ENCODE results near the gene ROS1. TPM values are rescaled to one million over a fixed set of nuclear protein-coding genes. Genes with fewer than 3 reads are reported as not detected.

The ROS1 gene
- total and polyA plus RNA-seq, 4 donors, result under 0.01 TPM; not detected in 3

- H3K27me3 ChIP-seq (ENCODE audit: control insufficient read depth in 4 of 4, insufficient read depth in 4 of 4, low read length in 3 of 4), result no peaks in the 10 kb centered on the region
- no peak overlapping the region for H3K27ac ChIP-seq (ENCODE audit: low read depth in 1 of 2, low read length in 2 of 2)
- no peak overlapping the region for H3K9ac ChIP-seq (ENCODE audit: low read depth in 1 of 2, low read length in 2 of 2)
- WGBS, result 73% methylated on average over 1 of the region's 1 CpG
- H3K4me3 ChIP-seq (ENCODE audit: low read depth in 1 of 3, low read length in 3 of 3), result no peak overlapping the region
- DNase-seq (ENCODE audit: low spot score), result no peak
- H3K36me3 ChIP-seq (ENCODE audit: control insufficient read depth in 4 of 4, insufficient read depth in 3 of 4, low read depth in 1 of 4, low read length in 3 of 4), result no peaks in the 10 kb centered on the region
- H3K9me3 ChIP-seq (ENCODE audit: control insufficient read depth in 4 of 4, low read length in 3 of 4), result no peaks in the 10 kb centered on the region
- H3K4me1 ChIP-seq (ENCODE audit: control insufficient read depth in 4 of 4, insufficient read depth in 4 of 4, low read length in 3 of 4), result no peaks in the 10 kb centered on the region
- TF ChIP-seq, protein P1, sequence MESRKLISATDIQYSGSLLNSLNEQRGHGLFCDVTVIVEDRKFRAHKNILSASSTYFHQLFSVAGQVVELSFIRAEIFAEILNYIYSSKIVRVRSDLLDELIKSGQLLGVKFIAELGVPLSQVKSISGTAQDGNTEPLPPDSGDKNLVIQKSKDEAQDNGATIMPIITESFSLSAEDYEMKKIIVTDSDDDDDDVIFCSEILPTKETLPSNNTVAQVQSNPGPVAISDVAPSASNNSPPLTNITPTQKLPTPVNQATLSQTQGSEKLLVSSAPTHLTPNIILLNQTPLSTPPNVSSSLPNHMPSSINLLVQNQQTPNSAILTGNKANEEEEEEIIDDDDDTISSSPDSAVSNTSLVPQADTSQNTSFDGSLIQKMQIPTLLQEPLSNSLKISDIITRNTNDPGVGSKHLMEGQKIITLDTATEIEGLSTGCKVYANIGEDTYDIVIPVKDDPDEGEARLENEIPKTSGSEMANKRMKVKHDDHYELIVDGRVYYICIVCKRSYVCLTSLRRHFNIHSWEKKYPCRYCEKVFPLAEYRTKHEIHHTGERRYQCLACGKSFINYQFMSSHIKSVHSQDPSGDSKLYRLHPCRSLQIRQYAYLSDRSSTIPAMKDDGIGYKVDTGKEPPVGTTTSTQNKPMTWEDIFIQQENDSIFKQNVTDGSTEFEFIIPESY (IDR thresholded peaks at IDR 0.05), result no peak
These were observed 87.2 kb downstream of the ROS1 start for GRCh38 chr6:117338567-117338966.

DNA sequence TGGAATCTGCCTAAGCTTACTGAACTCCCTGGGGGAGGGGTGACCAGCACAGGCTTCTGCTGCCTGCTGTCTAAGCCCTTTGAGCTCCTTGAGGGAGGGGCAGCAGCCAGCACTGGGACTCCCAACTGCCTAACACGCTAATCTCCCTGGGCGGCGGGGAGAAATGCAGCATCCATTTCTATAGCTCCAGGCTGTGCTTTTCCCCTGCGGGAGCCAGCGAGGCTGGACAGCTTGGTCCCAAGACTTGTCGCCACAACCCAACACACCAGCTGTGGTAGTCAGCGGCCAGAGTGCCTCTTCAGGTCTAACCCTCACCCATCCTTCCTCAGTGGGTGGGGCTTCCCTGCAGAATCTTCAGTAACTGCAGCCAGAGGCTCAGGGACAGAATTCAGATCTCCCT is 95.8 kb downstream of the ROS1 start:
- Histone ChIP-seq H3K9me3 (ENCODE audit: control insufficient read depth in 4 of 4, low read length in 3 of 4) (no peaks in the 10 kb centered on the region), H3K36me3 (ENCODE audit: control insufficient read depth in 4 of 4, insufficient read depth in 3 of 4, low read depth in 1 of 4, low read length in 3 of 4) (no peaks in the 10 kb centered on the region), H3K27me3 (ENCODE audit: control insufficient read depth in 4 of 4, insufficient read depth in 4 of 4, low read length in 3 of 4) (no peaks in the 10 kb centered on the region), H3K9ac (ENCODE audit: low read depth in 1 of 2, low read length in 2 of 2) (no peak overlapping the region), H3K4me3 (ENCODE audit: low read depth in 1 of 3, low read length in 3 of 3) (no peak overlapping the region), H3K27ac (ENCODE audit: low read depth in 1 of 2, low read length in 2 of 2) (no peak overlapping the region), H3K4me1 (ENCODE audit: control insufficient read depth in 4 of 4, insufficient read depth in 4 of 4, low read length in 3 of 4) (no peaks in the 10 kb centered on the region)
- DNase-seq (ENCODE audit: low spot score), result no peak
- no peak for TF ChIP-seq HNF4A (conservative IDR thresholded peaks at IDR 0.05)
- 94% methylated on average over 7 of the region's 7 CpGs for WGBS

GRCh38 chr6:117328500-117328899 is 97.2 kb downstream of the ROS1 start:
- H3K36me3 ChIP-seq (ENCODE audit: control insufficient read depth in 4 of 4, insufficient read depth in 3 of 4, low read depth in 1 of 4, low read length in 3 of 4), result no peaks in the 10 kb centered on the region
- 77% methylated on average over 4 of the region's 4 CpGs for WGBS
- no peaks in the 10 kb centered on the region for H3K9me3 ChIP-seq (ENCODE audit: control insufficient read depth in 4 of 4, low read length in 3 of 4)
- H3K27ac ChIP-seq (ENCODE audit: low read depth in 1 of 2, low read length in 2 of 2), result no peak overlapping the region
- DNase-seq (ENCODE audit: low spot score), result no peak
- no peaks in the 10 kb centered on the region for H3K27me3 ChIP-seq (ENCODE audit: control insufficient read depth in 4 of 4, insufficient read depth in 4 of 4, low read length in 3 of 4)
- TF ChIP-seq JUND (IDR thresholded peaks at IDR 0.05) (no peak), NR2F2 (IDR thresholded peaks at IDR 0.05) (no peak), GABPA (IDR thresholded peaks at IDR 0.05 in 1 of 2, conservative IDR thresholded peaks at IDR 0.05 in 1 of 2) (no peak)
- TF ChIP-seq, protein P1 (IDR thresholded peaks at IDR 0.05), result no peak
- H3K4me1 ChIP-seq (ENCODE audit: control insufficient read depth in 4 of 4, insufficient read depth in 4 of 4, low read length in 3 of 4), result no peaks in the 10 kb centered on the region
- no peak overlapping the region for H3K9ac ChIP-seq (ENCODE audit: low read depth in 1 of 2, low read length in 2 of 2)
- H3K4me3 ChIP-seq (ENCODE audit: low read depth in 1 of 3, low read length in 3 of 3), result no peak overlapping the region

GRCh38 chr6:117328005-117328389 is 97.7 kb downstream of the ROS1 start:
- Histone ChIP-seq H3K9me3 (ENCODE audit: control insufficient read depth in 4 of 4, low read length in 3 of 4) (no peaks in the 10 kb centered on the region), H3K9ac (ENCODE audit: low read depth in 1 of 2, low read length in 2 of 2) (no peak overlapping the region), H3K27ac (ENCODE audit: low read depth in 1 of 2, low read length in 2 of 2) (no peak overlapping the region), H3K36me3 (ENCODE audit: control insufficient read depth in 4 of 4, insufficient read depth in 3 of 4, low read depth in 1 of 4, low read length in 3 of 4) (no peaks in the 10 kb centered on the region), H3K4me3 (ENCODE audit: low read depth in 1 of 3, low read length in 3 of 3) (no peak overlapping the region), H3K4me1 (ENCODE audit: control insufficient read depth in 4 of 4, insufficient read depth in 4 of 4, low read length in 3 of 4) (no peaks in the 10 kb centered on the region), H3K27me3 (ENCODE audit: control insufficient read depth in 4 of 4, insufficient read depth in 4 of 4, low read length in 3 of 4) (no peaks in the 10 kb centered on the region)
- no peak for DNase-seq (ENCODE audit: low spot score)
- no peak for TF ChIP-seq REST (IDR thresholded peaks at IDR 0.05)
- no peak for TF ChIP-seq HNF4G (IDR thresholded peaks at IDR 0.05)
